OCI-LY1 (cell line): Measurements from ENCODE around the gene APOA1.

Experiments
- H2AFZ ChIP-seq: fragments of 200-600 bp; sonication (generic), shearing (Covaris generic); 2 replicates; pipeline ENCODE4 v1.6.0; 2014; ENCODE audit warnings: antibody characterized with exemption, mild to moderate bottlenecking, low read length
- H3F3A ChIP-seq: fragments of 200-600 bp; sonication (generic), shearing (Covaris generic); 2 replicates; pipeline ENCODE4 v1.6.0; 2014; ENCODE audit warnings: mild to moderate bottlenecking, antibody characterized with exemption, low read length, moderate library complexity; ENCODE audit not compliant: insufficient read depth
- H3K27ac ChIP-seq: fragments of 200-600 bp; sonication (generic); 2 replicates; pipeline ENCODE4 v1.5.1; 2014; ENCODE audit warnings: low read length, mixed run types, mild to moderate bottlenecking, low read depth; ENCODE audit not compliant: poor library complexity, severe bottlenecking
- H3K27me3 ChIP-seq: fragments of 200-600 bp; sonication (generic); 2 replicates; pipeline ENCODE4 v1.6.0; 2014; ENCODE audit warnings: antibody characterized with exemption, mild to moderate bottlenecking, low read length, moderate library complexity; ENCODE audit not compliant: insufficient read depth
- H3K36me3 ChIP-seq: fragments of 200-600 bp; sonication (generic); 2 replicates; pipeline ENCODE4 v1.6.1; 2014; ENCODE audit warnings: mild to moderate bottlenecking, antibody characterized with exemption, low read length, moderate library complexity, mixed read lengths; ENCODE audit not compliant: insufficient read depth
- H3K4me1 ChIP-seq: fragments of 200-600 bp; sonication (generic); 2 replicates; pipeline ENCODE4 v1.5.1; 2014; ENCODE audit warnings: mild to moderate bottlenecking, low read length, moderate library complexity; ENCODE audit not compliant: insufficient read depth, severe bottlenecking
- H3K4me2 ChIP-seq: fragments of 200-600 bp; sonication (generic), shearing (Covaris generic); 2 replicates; pipeline ENCODE4 v1.6.1; 2014; ENCODE audit warnings: low read length
- H3K4me3 ChIP-seq: fragments of 200-600 bp; sonication (generic); 2 replicates; pipeline ENCODE4 v1.5.1; 2014; ENCODE audit warnings: low read length, low read depth, mild to moderate bottlenecking, mixed read lengths; ENCODE audit not compliant: poor library complexity, severe bottlenecking
- H3K79me2 ChIP-seq: fragments of 200-600 bp; shearing (Covaris generic); 2 replicates; pipeline ENCODE4 v1.6.1; 2016; ENCODE audit warnings: mixed run types, low read length, mixed read lengths; ENCODE audit not compliant: insufficient read depth
- H3K9ac ChIP-seq: fragments of 200-600 bp; sonication (generic), shearing (Covaris generic); 2 replicates; pipeline ENCODE4 v1.6.1; 2014; ENCODE audit warnings: mild to moderate bottlenecking, low read length, mixed read lengths
- H3K9me2 ChIP-seq: fragments of 200-600 bp; sonication (generic), shearing (Covaris generic); 2 replicates; pipeline ENCODE4 v1.6.1; 2014; ENCODE audit warnings: low read depth, mild to moderate bottlenecking, low read length, mixed read lengths
- H3K9me3 ChIP-seq: fragments of 200-600 bp; shearing (Covaris generic); 2 replicates; pipeline ENCODE4 v1.6.1; 2014; ENCODE audit warnings: low read length, mixed read lengths
- H4K20me1 ChIP-seq: fragments of 200-600 bp; sonication (generic), shearing (Covaris generic); 2 replicates; pipeline ENCODE4 v1.6.0; 2016; ENCODE audit warnings: mild to moderate bottlenecking, low read length; ENCODE audit not compliant: insufficient read depth
- EZH2 ChIP-seq: fragments of 200-600 bp; sonication (generic), shearing (Covaris generic); IDR thresholded peaks from 2 replicates; pipeline ENCODE4 v1.8.0; 2017; ENCODE audit warnings: borderline replicate concordance, mixed run types, mild to moderate bottlenecking, antibody characterized with exemption, low read length, moderate library complexity, mixed read lengths
- TF ChIP-seq, protein P1 (sequence below): fragments of 200-600 bp; sonication (generic), shearing (Covaris generic); IDR thresholded peaks from 2 replicates; pipeline ENCODE4 v1.5.1; 2017; ENCODE audit warnings: mild to moderate bottlenecking, antibody characterized with exemption, low read length, moderate library complexity, mixed read lengths

Gene APOA1

GRCh38 chr11:116875194-116875593 is 37.8 kb upstream of the APOA1 start:
- Histone ChIP-seq H3K9ac (no peak overlapping the region), H3K9me3 (no peaks in the 10 kb centered on the region)
- TF ChIP-seq, protein P1, sequence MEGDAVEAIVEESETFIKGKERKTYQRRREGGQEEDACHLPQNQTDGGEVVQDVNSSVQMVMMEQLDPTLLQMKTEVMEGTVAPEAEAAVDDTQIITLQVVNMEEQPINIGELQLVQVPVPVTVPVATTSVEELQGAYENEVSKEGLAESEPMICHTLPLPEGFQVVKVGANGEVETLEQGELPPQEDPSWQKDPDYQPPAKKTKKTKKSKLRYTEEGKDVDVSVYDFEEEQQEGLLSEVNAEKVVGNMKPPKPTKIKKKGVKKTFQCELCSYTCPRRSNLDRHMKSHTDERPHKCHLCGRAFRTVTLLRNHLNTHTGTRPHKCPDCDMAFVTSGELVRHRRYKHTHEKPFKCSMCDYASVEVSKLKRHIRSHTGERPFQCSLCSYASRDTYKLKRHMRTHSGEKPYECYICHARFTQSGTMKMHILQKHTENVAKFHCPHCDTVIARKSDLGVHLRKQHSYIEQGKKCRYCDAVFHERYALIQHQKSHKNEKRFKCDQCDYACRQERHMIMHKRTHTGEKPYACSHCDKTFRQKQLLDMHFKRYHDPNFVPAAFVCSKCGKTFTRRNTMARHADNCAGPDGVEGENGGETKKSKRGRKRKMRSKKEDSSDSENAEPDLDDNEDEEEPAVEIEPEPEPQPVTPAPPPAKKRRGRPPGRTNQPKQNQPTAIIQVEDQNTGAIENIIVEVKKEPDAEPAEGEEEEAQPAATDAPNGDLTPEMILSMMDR, result no peak
- TF ChIP-seq EZH2, result no peak

DNA sequence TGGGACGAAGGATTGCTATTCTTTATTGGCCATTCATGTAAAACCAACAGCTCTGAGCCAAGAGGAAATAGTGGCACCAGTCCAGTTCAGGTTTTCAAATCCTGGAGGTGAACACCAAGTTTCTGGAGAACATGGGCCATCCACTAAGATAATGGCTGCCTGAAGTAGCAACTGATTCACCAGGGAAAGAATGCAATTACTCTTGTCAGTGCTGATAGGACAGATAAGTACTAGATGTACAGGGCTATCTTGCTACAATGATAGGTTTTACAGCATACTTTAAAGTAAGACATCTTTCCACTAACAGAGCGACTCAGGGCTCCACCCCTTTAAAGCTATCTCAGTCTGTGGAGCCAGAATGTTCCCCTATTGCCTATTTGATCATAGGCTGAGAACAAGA is 36.8 kb upstream of the APOA1 start:
- Histone ChIP-seq H3K4me1 (no peaks in the 10 kb centered on the region), H3K27me3 (no peaks in the 10 kb centered on the region), H3K9ac (no peak overlapping the region), H3F3A (no peaks in the 10 kb centered on the region), H3K79me2 (no peaks in the 10 kb centered on the region), H3K9me3 (no peaks in the 10 kb centered on the region), H3K4me3 (no peak overlapping the region), H2AFZ (no peak overlapping the region), H3K9me2 (no peaks in the 10 kb centered on the region), H3K36me3 (peaks cover 76% of the 10 kb centered on the region), H3K27ac (no peak overlapping the region), H3K4me2 (no peak overlapping the region), H4K20me1 (no peaks in the 10 kb centered on the region)
- TF ChIP-seq, protein P1, result no peak
- no peak for TF ChIP-seq EZH2

More at GRCh38 chr11:116875194-116875593, 37.8 kb upstream of the APOA1 start:
- no peak overlapping the region for H3K27ac ChIP-seq
- H4K20me1 ChIP-seq, result no peaks in the 10 kb centered on the region
- no peak overlapping the region for H2AFZ ChIP-seq
- peaks cover 66% of the 10 kb centered on the region for H3K36me3 ChIP-seq
- H3K4me2 ChIP-seq, result no peak overlapping the region
- H3K9me2 ChIP-seq, result no peaks in the 10 kb centered on the region
- peaks cover 3% of the 10 kb centered on the region for H3K4me1 ChIP-seq
- no peaks in the 10 kb centered on the region for H3K27me3 ChIP-seq
- H3F3A ChIP-seq, result no peaks in the 10 kb centered on the region
- H3K79me2 ChIP-seq, result no peaks in the 10 kb centered on the region
- H3K4me3 ChIP-seq, result no peak overlapping the region

GRCh38 chr11:116873381-116873780 is 36.0 kb upstream of the APOA1 start:
- Histone ChIP-seq H2AFZ (no peak overlapping the region), H3K4me1 (no peaks in the 10 kb centered on the region), H3K27me3 (no peaks in the 10 kb centered on the region), H3K27ac (no peak overlapping the region), H3K4me2 (no peak overlapping the region), H3K9ac (no peak overlapping the region), H3K9me3 (no peaks in the 10 kb centered on the region), H3K9me2 (no peaks in the 10 kb centered on the region), H3F3A (no peaks in the 10 kb centered on the region), H3K79me2 (no peaks in the 10 kb centered on the region), H3K4me3 (no peak overlapping the region), H3K36me3 (peaks cover 84% of the 10 kb centered on the region), H4K20me1 (no peaks in the 10 kb centered on the region)
- TF ChIP-seq, protein P1, result no peak
- no peak for TF ChIP-seq EZH2
